ENCODE data around the gene RARB.

GRCh38 chr3:25565807-25566206 is 137.7 kb downstream of the RARB start:
- TF ChIP-seq POLR2AphosphoS5 (IDR thresholded peaks at IDR 0.05; ENCODE audit: insufficient read depth in 1 of 2, low read depth in 1 of 2) (no peak), CTCF (IDR thresholded peaks at IDR 0.05) (no peak)

Data from vagina (tissue), 2 donors.